K562 (cell line): ENCODE results near the gene ACP4. TPM values are rescaled to one million over a fixed set of nuclear protein-coding genes. Genes with fewer than 3 reads are reported as not detected.
A peak's percentile ranks its signal among the peaks of the same experiment; 100 is the strongest.

Source experiments
- ARID1B ChIP-seq: fragments of 450-650 bp; IDR thresholded peaks from 2 replicates; pipeline ENCODE4 v1.6.1; 2016; ENCODE audit warnings: antibody characterized with exemption, mild to moderate bottlenecking, inconsistent platforms
- CBX3 ChIP-seq, 2 experiments: IDR thresholded peaks; 1 replicate in 1 of 2; 2 replicates in 1 of 2; pipeline ENCODE4 v1.6.1; 2012; ENCODE audit warnings: inconsistent platforms in 2 of 2, low read length in 2 of 2, borderline replicate concordance in 1 of 2, control low read depth in 1 of 2
- ERF ChIP-seq: fragments of 450-650 bp; formaldehyde crosslinking; IDR thresholded peaks from 2 replicates; pipeline ENCODE4 v1.4.0; 2020; ENCODE audit warnings: mild to moderate bottlenecking, mixed read lengths
- FOXK1 ChIP-seq: sonication (generic); formaldehyde crosslinking; IDR thresholded peaks from 2 replicates; pipeline ENCODE4 v1.8.0; 2022; ENCODE audit warnings: missing genetic modification reagents, mild to moderate bottlenecking, borderline replicate concordance
- ILK ChIP-seq: fragments of 450-650 bp; IDR thresholded peaks from 2 replicates; pipeline ENCODE4 v1.6.1; 2016; ENCODE audit warnings: missing genetic modification characterization, low read depth, mild to moderate bottlenecking, missing compliant biosample characterization, moderate library complexity, borderline replicate concordance
- NR2F6 ChIP-seq: fragments of 450-650 bp; formaldehyde crosslinking; IDR thresholded peaks from 2 replicates; pipeline ENCODE4 v1.4.0; 2020; ENCODE audit warnings: mild to moderate bottlenecking
- NUFIP1 ChIP-seq: fragments of 450-650 bp; IDR thresholded peaks from 2 replicates; pipeline ENCODE4 v1.6.1; 2018; ENCODE audit not compliant: partially characterized antibody
- PCBP1 ChIP-seq: fragments of 200-400 bp; formaldehyde crosslinking; IDR thresholded peaks from 2 replicates; pipeline ENCODE4 v1.6.1; 2018; ENCODE audit warnings: mild to moderate bottlenecking, low read depth, low read length; ENCODE audit not compliant: poor library complexity, severe bottlenecking
- PCBP2 ChIP-seq: fragments of 200-400 bp; formaldehyde crosslinking; IDR thresholded peaks from 2 replicates; pipeline ENCODE4 v1.6.1; 2018; ENCODE audit warnings: low read length, low read depth, mild to moderate bottlenecking, moderate library complexity; ENCODE audit not compliant: poor library complexity, severe bottlenecking
- POLR2AphosphoS2 ChIP-seq: IDR thresholded peaks from 2 replicates; pipeline ENCODE4 v1.6.1; 2012; ENCODE audit warnings: low read length, improper control_type of control experiment
- POLR2G ChIP-seq: fragments of 200-400 bp; formaldehyde crosslinking; IDR thresholded peaks from 2 replicates; pipeline ENCODE4 v1.6.1; 2017; ENCODE audit warnings: low read depth, mild to moderate bottlenecking, antibody characterized with exemption, low read length, moderate library complexity
- RAD21 ChIP-seq, 2 experiments: fragments of 250-450 bp in 1 of 2; fragments of 450-650 bp in 1 of 2; sonication (Bioruptor Pico) in 1 of 2; formaldehyde crosslinking in 1 of 2; IDR thresholded peaks in 1 of 2; conservative IDR thresholded peaks in 1 of 2; 2 replicates each; pipeline versions ENCODE4 v1.4.0 to v1.8.0; 2020 to 2022; ENCODE audit warnings: mild to moderate bottlenecking in 2 of 2, moderate library complexity in 1 of 2
- RBM15 ChIP-seq: fragments of 200-400 bp; formaldehyde crosslinking; IDR thresholded peaks from 2 replicates; pipeline ENCODE4 v1.6.1; 2018; ENCODE audit warnings: mild to moderate bottlenecking, low read length, moderate library complexity; ENCODE audit not compliant: insufficient read depth
- SP2 ChIP-seq: IDR thresholded peaks from 2 replicates; pipeline ENCODE4 v1.6.1; 2011; ENCODE audit warnings: mild to moderate bottlenecking, low read depth, low read length, moderate library complexity; ENCODE audit not compliant: poor library complexity, severe bottlenecking; ENCODE audit errors: extremely low read depth
- SRSF7 ChIP-seq: fragments of 200-400 bp; formaldehyde crosslinking; optimal IDR thresholded peaks from 2 replicates; pipeline ENCODE3; 2017; ENCODE audit warnings: mild to moderate bottlenecking, low read depth, low read length
- TFE3 ChIP-seq: fragments of 450-650 bp; formaldehyde crosslinking; IDR thresholded peaks from 2 replicates; pipeline ENCODE4 v1.4.0; 2020; ENCODE audit warnings: mild to moderate bottlenecking, mixed read lengths
- TRIM28 ChIP-seq: fragments of 450-650 bp; IDR thresholded peaks from 2 replicates; pipeline ENCODE4 v1.6.1; 2017
- ZC3H8 ChIP-seq: fragments of 450-650 bp; IDR thresholded peaks from 2 replicates; pipeline ENCODE4 v1.6.1; 2017
- ZNF197 ChIP-seq: fragments of 200-800 bp; sonication (Bioruptor generic); IDR thresholded peaks from 2 replicates; pipeline ENCODE4 v1.6.1; 2016; ENCODE audit warnings: low read depth, missing genetic modification characterization, missing compliant biosample characterization
- ZNF212 ChIP-seq: fragments of 450-650 bp; formaldehyde crosslinking; IDR thresholded peaks from 2 replicates; pipeline ENCODE4 v1.4.0; 2020; ENCODE audit warnings: mild to moderate bottlenecking
- ZNF696 ChIP-seq: fragments of 250-450 bp; sonication (Bioruptor Pico); conservative IDR thresholded peaks from 2 replicates; pipeline ENCODE4 v1.4.0; 2020; ENCODE audit warnings: mild to moderate bottlenecking, moderate library complexity
- ZNF707 ChIP-seq: fragments of 250-450 bp; sonication (Bioruptor Pico); conservative IDR thresholded peaks from 2 replicates; pipeline ENCODE4 v1.8.0; 2022; ENCODE audit warnings: inconsistent platforms, mild to moderate bottlenecking, moderate library complexity
- polyA plus RNA-seq, 8 experiments: library from polyadenylated mRNA; depleted of rRNA in 4 of 8; stranded (reverse) in 5 of 8; unstranded in 3 of 8; fragments of >200 nt; fragmentation: Nextera tagmentation in 2 of 8; fragmentation: Illumina TruSeq in 1 of 8; extraction: Ambion mirVana in 2 of 8; extraction: Trizol in 1 of 8; gene quantifications; 2 replicates each; pipeline versions ENCODE4 v1.2.1 to v1.2.3, GENCODE V29; 2011 to 2014; ENCODE audit warnings: inconsistent platforms in 1 of 8, missing spikeins in 1 of 8
- total RNA-seq, 7 experiments: library from RNA; depleted of rRNA in 6 of 7; stranded (reverse); fragments of >200 nt in 6 of 7; fragmentation: Illumina TruSeq in 2 of 7; extraction: Trizol in 2 of 7; gene quantifications; 2 replicates each; pipeline versions ENCODE4 v1.2.1 to v1.2.3, GENCODE V29; 2011 to 2021; ENCODE audit warnings: low replicate concordance in 1 of 7
- TF ChIP-seq, protein P1 (sequence below): sonication (generic); formaldehyde crosslinking; IDR thresholded peaks from 2 replicates; pipeline ENCODE4 v1.8.0; 2022; ENCODE audit warnings: mild to moderate bottlenecking, missing genetic modification reagents

The ACP4 gene
- total and polyA plus RNA-seq, 9 of the 15 experiments (the other 6 are each of a cell fraction or from before 2014, with no cell fraction given): not detected

DNA sequence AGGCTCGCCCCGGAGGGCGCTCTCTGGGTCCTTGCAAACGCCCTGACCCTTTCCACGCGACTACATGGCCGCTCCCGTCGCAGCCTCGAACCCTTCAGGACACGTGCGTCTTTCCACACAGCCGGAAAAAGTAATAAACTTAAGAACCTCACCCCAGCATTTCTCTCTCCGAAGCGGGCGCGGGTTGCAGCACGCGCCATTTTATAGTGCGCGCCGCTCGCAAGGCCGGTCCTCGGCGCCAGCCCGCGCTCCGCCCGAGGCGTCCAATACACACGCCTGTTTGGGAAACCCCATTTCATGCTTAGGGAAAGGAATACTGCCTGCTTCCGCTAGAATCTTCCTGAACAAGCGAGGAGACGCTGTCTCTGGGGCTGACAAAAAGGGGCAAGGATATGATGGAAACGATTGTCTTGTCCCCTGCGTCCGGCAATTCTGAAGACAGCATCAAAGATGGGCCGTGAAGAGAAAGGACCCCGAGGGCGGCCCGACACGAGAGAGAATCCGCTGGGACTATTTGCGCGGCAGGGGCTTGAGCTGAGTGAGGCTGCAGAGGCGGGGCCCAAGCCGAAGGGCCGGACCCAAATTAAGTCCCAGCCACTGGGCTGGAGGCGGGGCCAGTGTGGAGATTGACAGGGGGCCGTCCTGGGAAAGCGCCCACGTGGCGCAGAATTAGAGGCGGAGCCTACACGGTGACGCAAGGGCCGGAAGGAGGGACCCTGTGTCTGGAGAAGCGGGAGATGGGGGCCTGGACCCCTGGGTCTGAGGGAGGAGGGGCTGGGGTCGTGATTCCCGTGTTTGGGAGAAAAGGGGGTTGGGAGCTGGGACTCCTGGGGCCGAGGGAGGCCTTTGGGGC is 14.4 kb downstream of the ACP4 start (continued):
- TF ChIP-seq PCBP1 (peak; percentile 93), ZNF197 (peak; percentile 39; the same call in 1 of the 2 replicates), FOXK1 (CRISPR knock-in tag) (no peak), ARID1B (no peak; the same call in 1 of the 2 replicates), ERF (peak; percentile 58; the same call in 1 of the 2 replicates), NR2F6 (CRISPR knock-in tag) (no peak), SP2 (no peak), POLR2G (peak; percentile 100), POLR2AphosphoS2 (no peak; the same call in 1 of the 2 replicates), ZC3H8 (0 out of 2 replicates have a peak, but pooled peaks have one; percentile 15), RAD21 (CRISPR knock-in tag; conservative IDR thresholded peaks at IDR 0.05 in 1 of 2, IDR thresholded peaks at IDR 0.05 in 1 of 2) (0 out of 4 replicates have a peak, but pooled peaks of 1 of the 2 experiments have one; percentile 6), ZNF212 (CRISPR knock-in tag) (no peak), ZNF707 (CRISPR knock-in tag) (no peak), PCBP2 (no peak), ZNF696 (CRISPR knock-in tag) (no peak), SRSF7 (no peak), TRIM28 (no peak), CBX3 (IDR thresholded peaks at IDR 0.05; ENCODE audit: borderline replicate concordance in 1 of 2, low read length in 2 of 2) (no peak), NUFIP1 (no peak), RBM15 (no peak), ILK (tag) (no peak), TFE3 (CRISPR knock-in tag) (no peak)
- TF ChIP-seq, protein P1, sequence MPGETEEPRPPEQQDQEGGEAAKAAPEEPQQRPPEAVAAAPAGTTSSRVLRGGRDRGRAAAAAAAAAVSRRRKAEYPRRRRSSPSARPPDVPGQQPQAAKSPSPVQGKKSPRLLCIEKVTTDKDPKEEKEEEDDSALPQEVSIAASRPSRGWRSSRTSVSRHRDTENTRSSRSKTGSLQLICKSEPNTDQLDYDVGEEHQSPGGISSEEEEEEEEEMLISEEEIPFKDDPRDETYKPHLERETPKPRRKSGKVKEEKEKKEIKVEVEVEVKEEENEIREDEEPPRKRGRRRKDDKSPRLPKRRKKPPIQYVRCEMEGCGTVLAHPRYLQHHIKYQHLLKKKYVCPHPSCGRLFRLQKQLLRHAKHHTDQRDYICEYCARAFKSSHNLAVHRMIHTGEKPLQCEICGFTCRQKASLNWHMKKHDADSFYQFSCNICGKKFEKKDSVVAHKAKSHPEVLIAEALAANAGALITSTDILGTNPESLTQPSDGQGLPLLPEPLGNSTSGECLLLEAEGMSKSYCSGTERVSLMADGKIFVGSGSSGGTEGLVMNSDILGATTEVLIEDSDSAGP (CRISPR knock-in tag): no peak
